ENCODE results near the gene FBXO41.

FBXO41 gene

DNA sequence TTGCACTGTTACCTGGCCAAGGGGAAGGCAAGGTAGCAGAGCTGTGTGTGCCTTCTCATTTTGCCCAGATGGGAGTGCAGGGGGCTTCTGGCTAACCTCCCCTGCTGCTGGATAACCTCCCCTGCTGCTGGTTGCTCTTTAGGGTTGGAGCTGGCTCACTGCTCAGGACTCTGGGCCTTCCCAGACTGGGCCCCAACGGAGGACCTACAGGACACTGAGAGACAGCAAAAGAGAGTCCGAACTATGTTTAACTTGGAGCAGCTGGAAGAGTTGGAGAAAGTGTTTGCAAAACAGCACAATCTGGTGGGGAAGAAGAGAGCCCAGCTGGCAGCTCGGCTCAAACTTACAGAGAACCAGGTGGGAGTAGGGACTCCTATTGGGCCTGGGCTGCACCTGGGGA is 76.0 kb downstream of the FBXO41 start:
- no peak for DNase-seq

DNA sequence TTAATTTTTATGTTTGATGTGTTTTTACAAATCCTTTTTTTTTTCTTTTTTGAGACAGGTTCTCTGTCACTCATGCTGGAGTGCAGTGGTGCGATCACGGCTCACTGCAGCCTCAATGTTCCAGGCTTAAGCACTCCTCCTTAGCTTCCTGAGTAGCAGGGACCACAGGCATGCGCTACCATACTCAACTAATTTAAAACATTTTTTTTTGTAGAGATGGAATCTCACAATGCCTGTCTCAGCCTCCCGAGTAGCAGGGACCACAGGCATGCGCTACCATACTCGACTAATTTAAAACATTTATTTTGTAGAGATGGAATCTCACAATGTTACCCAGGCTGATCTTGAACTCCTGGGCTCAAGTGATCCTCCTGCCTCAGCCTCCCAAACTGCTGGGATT is 78.7 kb downstream of the FBXO41 start:
- no peak for DNase-seq

All from stimulated activated CD4-positive, alpha-beta T cell treated with anti-CD3 and anti-CD28 coated beads, Interleukin-12 subunit alpha, Interleukin-12 subunit beta, amount 100 ng/mL, for 4 hours (primary cell).